ENCODE data around the gene RALB. TPM values are rescaled to one million over a fixed set of nuclear protein-coding genes. Genes with fewer than 3 reads are reported as not detected.

The RALB gene
- total RNA-seq, 4 donors from 2014 or later: 18.9 to 81.0 (median 59.4) TPM

- in situ Hi-C loops (cut with MboI; ENCODE audit: low pct_ligation_motif_present in 1 of 4, low pct_unique_long_range_greater_than_20kb in 1 of 4, low sequenced_read_pairs in 3 of 4) (no loop called here), intact Hi-C loops (cut with DNase I; ENCODE audit: low total_unique reads) (loop anchor here (5.0 kb wide), 1 partner anchor 756 kb away; no protein-coding TSS in a partner anchor)
- WGBS, 2 donors (ENCODE audit: low coverage in 1 of 2): 79% methylated on average over 9 of the region's 9 CpGs; no CpG with 5 or more reads in 1 of the 2 donors
These were observed 73.4 kb downstream of the RALB start for GRCh38 chr2:120326066-120326465.

DNA sequence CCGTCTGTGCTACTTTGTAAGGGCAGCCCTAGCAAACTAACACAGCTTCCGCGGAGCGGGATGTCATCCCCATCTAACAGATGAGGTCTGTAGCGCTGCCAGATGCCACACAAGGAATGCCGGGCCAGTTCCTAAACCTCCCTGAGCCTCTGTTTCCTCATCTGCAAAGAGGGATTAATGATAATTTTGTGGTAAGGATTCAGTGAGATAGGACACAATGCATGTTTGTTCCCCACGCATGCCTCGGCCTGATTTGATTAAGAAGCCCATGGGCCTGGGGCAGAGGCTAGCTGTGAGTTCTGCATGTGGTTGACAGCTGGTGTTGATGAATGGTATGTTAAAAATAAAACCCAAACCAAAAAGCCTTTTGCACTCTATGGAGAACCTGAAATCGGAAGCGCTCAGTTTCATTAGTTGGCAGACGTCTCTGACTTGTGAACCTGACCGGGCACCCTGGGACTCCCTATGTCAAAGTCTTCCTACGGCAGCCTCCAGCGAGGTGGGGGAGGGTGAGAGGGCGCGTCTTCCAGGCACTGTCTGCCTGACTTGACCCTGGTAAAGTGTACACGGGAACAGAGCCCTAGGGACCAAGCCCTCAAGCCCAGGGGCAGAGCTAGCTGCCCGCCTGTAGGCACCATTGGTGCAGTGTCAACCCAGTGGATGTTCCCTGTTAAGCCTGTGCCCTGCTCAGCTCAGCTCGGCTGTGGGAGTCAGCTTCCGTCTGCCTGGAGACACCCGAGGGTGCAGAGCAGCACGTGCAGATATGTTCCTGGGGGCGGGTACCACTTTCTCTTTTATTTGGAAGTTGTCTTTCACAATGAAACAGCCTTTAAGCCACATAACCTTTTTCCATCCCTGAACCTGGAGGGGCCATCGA, 78.5 kb downstream of the RALB start:
- 75 to 84% methylated on average over 3 to 23 of the region's 24 CpGs for WGBS, 2 donors (ENCODE audit: low coverage in 1 of 2)
- intact Hi-C loops (cut with DNase I; ENCODE audit: low total_unique reads): no loop called here
- in situ Hi-C loops (cut with MboI; ENCODE audit: low pct_ligation_motif_present in 1 of 4, low pct_unique_long_range_greater_than_20kb in 1 of 4, low sequenced_read_pairs in 3 of 4): loop anchor here in 1 of 4 donors (10.0 kb wide), 1 partner anchor 344 kb away; no protein-coding TSS in a partner anchor
- Histone ChIP-seq H3K4me3 (no peak overlapping the region), H3K36me3 (no peaks in the 10 kb centered on the region), H3K27me3 (peaks cover 7% of the 10 kb centered on the region), H3K9me3 (peaks cover 0 to 4% of the 10 kb centered on the region in 2 donors), H3K27ac (no peak overlapping the region), H3K4me1 (no peaks in the 10 kb centered on the region)
- TF ChIP-seq POLR2AphosphoS5 (IDR thresholded peaks at IDR 0.05) (no peak), POLR2A (IDR thresholded peaks at IDR 0.05) (no peak), CTCF (IDR thresholded peaks at IDR 0.05) (no peak), EP300 (IDR thresholded peaks at IDR 0.05; ENCODE audit: low read depth) (no peak)
- no peak for DNase-seq

More at GRCh38 chr2:120326066-120326465, 73.4 kb downstream of the RALB start:
- H3K27ac ChIP-seq: no peak overlapping the region
- no peak for TF ChIP-seq EP300 (IDR thresholded peaks at IDR 0.05; ENCODE audit: low read depth)
- TF ChIP-seq CTCF (IDR thresholded peaks at IDR 0.05): no peak
- no peak for TF ChIP-seq POLR2AphosphoS5 (IDR thresholded peaks at IDR 0.05)
- no peak for TF ChIP-seq POLR2A (IDR thresholded peaks at IDR 0.05)
- no peaks in the 10 kb centered on the region for H3K27me3 ChIP-seq
- H3K4me3 ChIP-seq: no peak overlapping the region
- DNase-seq: no peak
- no peaks in the 10 kb centered on the region for H3K9me3 ChIP-seq
- no peaks in the 10 kb centered on the region for H3K4me1 ChIP-seq
- no peaks in the 10 kb centered on the region for H3K36me3 ChIP-seq

- in situ Hi-C loops (cut with MboI; ENCODE audit: low pct_ligation_motif_present in 1 of 4, low pct_unique_long_range_greater_than_20kb in 1 of 4, low sequenced_read_pairs in 3 of 4): loop anchor here in 1 of 4 donors (10.0 kb wide), 1 partner anchor 343 kb away; no protein-coding TSS in a partner anchor
These were observed 79.3 kb downstream of the RALB start for GRCh38 chr2:120331903-120332302.

More at GRCh38 chr2:120331903-120332302, 79.3 kb downstream of the RALB start:
- no peak for TF ChIP-seq POLR2AphosphoS5 (IDR thresholded peaks at IDR 0.05)
- no peak for TF ChIP-seq CTCF (IDR thresholded peaks at IDR 0.05)
- TF ChIP-seq EP300 (IDR thresholded peaks at IDR 0.05; ENCODE audit: low read depth): no peak
- TF ChIP-seq POLR2A (IDR thresholded peaks at IDR 0.05): no peak
- intact Hi-C loops (cut with DNase I; ENCODE audit: low total_unique reads): no loop called here
- Histone ChIP-seq H3K4me3 (no peak overlapping the region), H3K4me1 (no peaks in the 10 kb centered on the region), H3K27ac (no peak overlapping the region), H3K9me3 (peaks cover 0 to 4% of the 10 kb centered on the region in 2 donors), H3K36me3 (no peaks in the 10 kb centered on the region), H3K27me3 (peaks cover 7% of the 10 kb centered on the region)
- 27 to 33% methylated on average over 1 to 4 of the region's 4 CpGs for WGBS, 2 donors (ENCODE audit: low coverage in 1 of 2)
- DNase-seq: no peak

All from transverse colon (tissue), 4 donors.